ENCODE data around the gene UBASH3B. TPM values are rescaled to one million over a fixed set of nuclear protein-coding genes. Genes with fewer than 3 reads are reported as not detected.
A peak's percentile ranks its signal among the peaks of the same experiment; 100 is the strongest.
"Not testable (repeated sequence)": the region's sequence is repeated elsewhere in the genome, so short reads cannot be mapped to it uniquely, and the experiment has no call there.

Gene UBASH3B
- polyA plus RNA-seq, 2 donors, result 0.69 to 0.91 TPM

DNA sequence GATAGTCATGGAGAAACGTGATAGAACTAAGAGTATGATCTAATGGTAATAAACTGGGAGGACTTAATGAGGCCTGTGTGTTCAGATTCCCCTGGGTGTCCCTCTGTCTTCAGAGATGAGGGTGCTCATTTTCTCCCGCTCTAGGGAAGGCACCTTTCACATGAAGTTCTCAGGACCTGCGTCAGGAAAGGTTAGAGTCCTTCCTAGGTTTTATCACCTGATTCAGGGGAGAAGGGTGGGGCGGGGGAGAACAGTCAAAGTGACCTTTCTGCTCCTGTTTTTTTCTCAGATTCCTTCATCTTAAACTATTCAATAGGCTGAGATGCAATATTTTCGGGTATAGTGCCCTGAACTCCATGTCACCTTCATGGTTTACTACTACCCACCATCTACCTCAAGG, 160.4 kb downstream of the UBASH3B start:
- Histone ChIP-seq H3K27me3 (ENCODE audit: control insufficient read depth in 1 of 2, insufficient read depth in 2 of 2, low read length in 2 of 2) (no peaks in the 10 kb centered on the region), H3K9me3 (ENCODE audit: control insufficient read depth in 2 of 2, insufficient read depth in 1 of 2, low read depth in 1 of 2, low read length in 1 of 2) (no peaks in the 10 kb centered on the region), H3K4me3 (ENCODE audit: low read depth in 1 of 2, low read length in 2 of 2) (no peak overlapping the region), H3K4me1 (ENCODE audit: control insufficient read depth in 2 of 2, insufficient read depth in 2 of 2, low read length in 1 of 2) (no peaks in the 10 kb centered on the region), H3K36me3 (ENCODE audit: control insufficient read depth in 2 of 2, insufficient read depth in 2 of 2, low read length in 1 of 2) (no peaks in the 10 kb centered on the region), H3K27ac (ENCODE audit: low read depth in 2 of 2, low read length in 1 of 2) (no peak overlapping the region)
- WGBS, 2 donors, result 75 to 85% methylated on average over 5 of the region's 5 CpGs

DNA sequence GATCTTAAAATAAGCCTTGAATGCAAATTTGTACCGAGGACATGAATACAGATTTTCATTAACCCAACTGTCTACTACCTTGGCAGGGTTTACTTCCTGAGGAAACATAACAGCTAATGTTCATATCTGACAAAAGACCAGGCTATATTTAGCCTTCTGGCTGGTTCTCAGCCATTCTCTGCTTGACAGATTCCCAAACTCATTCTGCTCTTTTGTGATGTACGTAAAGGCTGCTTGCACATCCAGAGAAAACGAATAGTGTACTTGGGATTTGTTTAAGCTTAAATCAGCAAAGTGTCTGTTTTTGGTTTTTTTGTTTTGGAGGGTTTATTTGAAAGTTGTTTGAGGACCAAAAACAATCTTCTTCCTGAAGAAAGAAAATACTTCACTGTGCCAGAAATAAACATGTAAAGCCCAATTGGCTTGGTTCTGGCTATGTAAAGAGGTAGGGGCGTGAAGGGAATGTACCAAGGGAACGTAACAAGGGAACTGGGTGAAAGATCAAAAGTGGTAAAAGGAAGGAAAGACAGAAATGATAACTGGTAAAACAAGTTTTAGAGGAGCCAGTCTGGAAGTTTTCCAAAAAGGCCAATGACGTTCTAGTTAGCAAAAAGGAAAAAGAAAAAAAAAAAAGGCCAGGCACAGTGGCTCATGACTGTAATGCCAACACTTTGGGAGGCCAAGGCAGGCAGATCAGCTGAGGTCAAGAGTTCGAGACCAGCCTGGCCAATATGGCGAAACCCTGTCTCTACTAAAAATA, 161.4 kb downstream of the UBASH3B start:
- Histone ChIP-seq H3K36me3 (ENCODE audit: control insufficient read depth in 2 of 2, insufficient read depth in 2 of 2, low read length in 1 of 2) (no peaks in the 10 kb centered on the region), H3K9me3 (ENCODE audit: control insufficient read depth in 2 of 2, insufficient read depth in 1 of 2, low read depth in 1 of 2, low read length in 1 of 2) (no peaks in the 10 kb centered on the region), H3K27ac (ENCODE audit: low read depth in 2 of 2, low read length in 1 of 2) (peak overlapping the region; percentile 43 to 52), H3K4me3 (ENCODE audit: low read depth in 1 of 2, low read length in 2 of 2) (no peak overlapping the region), H3K27me3 (ENCODE audit: control insufficient read depth in 1 of 2, insufficient read depth in 2 of 2, low read length in 2 of 2) (no peaks in the 10 kb centered on the region), H3K4me1 (ENCODE audit: control insufficient read depth in 2 of 2, insufficient read depth in 2 of 2, low read length in 1 of 2) (no peaks in the 10 kb centered on the region)
- 33% methylated on average over 8 of the region's 8 CpGs for WGBS, 2 donors

DNA sequence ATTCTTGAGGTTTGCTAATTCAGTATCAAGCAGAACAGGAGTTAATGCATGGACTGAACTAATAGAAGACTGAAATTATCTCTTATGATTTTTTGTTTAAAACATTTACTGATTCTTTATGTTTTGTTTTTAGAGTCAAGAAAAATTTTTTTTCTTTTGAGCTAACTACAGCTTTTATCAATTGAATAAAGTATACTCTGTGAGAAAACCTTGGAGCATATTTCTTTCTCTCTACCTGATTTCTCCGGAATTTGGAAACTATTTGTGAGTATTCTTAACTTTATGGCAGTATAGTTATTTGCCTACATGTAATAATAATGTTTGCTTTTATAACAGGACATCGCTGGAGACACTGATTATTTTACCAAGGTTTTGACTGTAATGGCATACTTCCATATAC, 164.6 kb downstream of the UBASH3B start:
- Histone ChIP-seq H3K4me3 (ENCODE audit: low read depth in 1 of 2, low read length in 2 of 2) (no peak overlapping the region), H3K27ac (ENCODE audit: low read depth in 2 of 2, low read length in 1 of 2) (no peak overlapping the region), H3K36me3 (ENCODE audit: control insufficient read depth in 2 of 2, insufficient read depth in 2 of 2, low read length in 1 of 2) (no peaks in the 10 kb centered on the region), H3K4me1 (ENCODE audit: control insufficient read depth in 2 of 2, insufficient read depth in 2 of 2, low read length in 1 of 2) (no peaks in the 10 kb centered on the region), H3K9me3 (ENCODE audit: control insufficient read depth in 2 of 2, insufficient read depth in 1 of 2, low read depth in 1 of 2, low read length in 1 of 2) (no peaks in the 10 kb centered on the region), H3K27me3 (ENCODE audit: control insufficient read depth in 1 of 2, insufficient read depth in 2 of 2, low read length in 2 of 2) (no peaks in the 10 kb centered on the region)
- WGBS, 2 donors, result 66 to 95% methylated on average over 2 of the region's 2 CpGs

DNA sequence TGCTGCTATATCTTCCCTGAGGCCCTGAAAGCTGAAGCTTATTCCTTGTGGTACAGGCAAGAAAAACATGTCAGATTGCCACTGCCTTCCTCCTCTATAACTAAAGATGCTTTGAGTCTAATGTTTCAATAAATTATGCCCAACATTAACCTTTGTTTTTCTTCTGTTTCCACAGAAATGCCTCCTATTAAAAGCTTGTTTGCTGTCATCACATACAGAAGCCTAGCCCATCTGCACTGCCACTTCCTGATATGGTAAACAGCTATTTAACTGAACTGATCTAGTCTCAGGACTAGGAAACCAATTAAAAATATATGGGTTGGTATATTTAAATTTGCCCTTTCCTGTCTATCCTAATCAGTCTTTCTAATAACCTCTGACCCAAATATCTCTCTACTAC, 165.6 kb downstream of the UBASH3B start:
- Histone ChIP-seq H3K9me3 (ENCODE audit: control insufficient read depth in 2 of 2, insufficient read depth in 1 of 2, low read depth in 1 of 2, low read length in 1 of 2) (no peaks in the 10 kb centered on the region), H3K36me3 (ENCODE audit: control insufficient read depth in 2 of 2, insufficient read depth in 2 of 2, low read length in 1 of 2) (no peaks in the 10 kb centered on the region), H3K4me1 (ENCODE audit: control insufficient read depth in 2 of 2, insufficient read depth in 2 of 2, low read length in 1 of 2) (no peaks in the 10 kb centered on the region), H3K27ac (ENCODE audit: low read depth in 2 of 2, low read length in 1 of 2) (no peak overlapping the region), H3K4me3 (ENCODE audit: low read depth in 1 of 2, low read length in 2 of 2) (no peak overlapping the region), H3K27me3 (ENCODE audit: control insufficient read depth in 1 of 2, insufficient read depth in 2 of 2, low read length in 2 of 2) (no peaks in the 10 kb centered on the region)

- Histone ChIP-seq H3K9me3 (ENCODE audit: control insufficient read depth in 2 of 2, insufficient read depth in 1 of 2, low read depth in 1 of 2, low read length in 1 of 2) (no peaks in the 10 kb centered on the region), H3K27me3 (ENCODE audit: control insufficient read depth in 1 of 2, insufficient read depth in 2 of 2, low read length in 2 of 2) (no peaks in the 10 kb centered on the region), H3K4me1 (ENCODE audit: control insufficient read depth in 2 of 2, insufficient read depth in 2 of 2, low read length in 1 of 2) (no peaks in the 10 kb centered on the region), H3K27ac (ENCODE audit: low read depth in 2 of 2, low read length in 1 of 2) (no peak overlapping the region), H3K36me3 (ENCODE audit: control insufficient read depth in 2 of 2, insufficient read depth in 2 of 2, low read length in 1 of 2) (no peaks in the 10 kb centered on the region), H3K4me3 (ENCODE audit: low read depth in 1 of 2, low read length in 2 of 2) (no peak overlapping the region)
- WGBS, 2 donors, result 89 to 98% methylated on average over 1 of the region's 1 CpG
Measured at GRCh38 chr11:122822241-122822640, 166.7 kb downstream of the UBASH3B start.

- Histone ChIP-seq H3K4me3 (ENCODE audit: low read depth in 1 of 2, low read length in 2 of 2) (no peak overlapping the region), H3K27me3 (ENCODE audit: control insufficient read depth in 1 of 2, insufficient read depth in 2 of 2, low read length in 2 of 2) (no peaks in the 10 kb centered on the region), H3K4me1 (ENCODE audit: control insufficient read depth in 2 of 2, insufficient read depth in 2 of 2, low read length in 1 of 2) (no peaks in the 10 kb centered on the region), H3K27ac (ENCODE audit: low read depth in 2 of 2, low read length in 1 of 2) (no peak overlapping the region), H3K9me3 (ENCODE audit: control insufficient read depth in 2 of 2, insufficient read depth in 1 of 2, low read depth in 1 of 2, low read length in 1 of 2) (no peaks in the 10 kb centered on the region), H3K36me3 (ENCODE audit: control insufficient read depth in 2 of 2, insufficient read depth in 2 of 2, low read length in 1 of 2) (no peaks in the 10 kb centered on the region)
- WGBS, 2 donors, result 90 to 92% methylated on average over 4 of the region's 4 CpGs
Measured at GRCh38 chr11:122823564-122823963, 168.0 kb downstream of the UBASH3B start.

- H3K4me1 ChIP-seq (ENCODE audit: control insufficient read depth in 2 of 2, insufficient read depth in 2 of 2, low read length in 1 of 2); H3K4me3 ChIP-seq (ENCODE audit: low read depth in 1 of 2, low read length in 2 of 2): not testable (repeated sequence)
Measured at GRCh38 chr11:122829371-122829770, 173.8 kb downstream of the UBASH3B start.

DNA sequence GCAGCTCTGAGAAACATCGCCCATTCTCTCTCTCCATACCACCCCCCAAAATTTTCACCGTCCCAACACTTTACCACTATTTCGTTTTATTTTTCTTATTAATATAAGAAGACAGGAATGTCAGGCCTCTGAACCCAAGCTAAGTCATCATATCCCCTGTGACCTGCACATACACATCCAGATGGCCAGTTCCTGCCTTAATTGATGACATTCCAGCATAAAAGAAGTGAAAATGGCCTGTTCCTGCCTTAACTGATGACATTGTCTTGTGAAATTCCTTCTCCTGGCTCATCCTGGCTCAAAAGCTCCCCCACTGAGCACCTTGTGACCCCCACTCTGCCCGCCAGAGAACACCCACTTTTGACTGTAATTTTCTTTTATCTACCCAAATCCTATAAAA, 176.8 kb downstream of the UBASH3B start:
- H3K4me3 ChIP-seq (ENCODE audit: low read depth in 1 of 2, low read length in 2 of 2); H3K9me3 ChIP-seq (ENCODE audit: control insufficient read depth in 2 of 2, insufficient read depth in 1 of 2, low read depth in 1 of 2, low read length in 1 of 2); H3K4me1 ChIP-seq (ENCODE audit: control insufficient read depth in 2 of 2, insufficient read depth in 2 of 2, low read length in 1 of 2); H3K27me3 ChIP-seq (ENCODE audit: control insufficient read depth in 1 of 2, insufficient read depth in 2 of 2, low read length in 2 of 2); H3K36me3 ChIP-seq (ENCODE audit: control insufficient read depth in 2 of 2, insufficient read depth in 2 of 2, low read length in 1 of 2); H3K27ac ChIP-seq (ENCODE audit: low read depth in 2 of 2, low read length in 1 of 2): not testable (repeated sequence)
- 69 to 81% methylated on average over 4 of the region's 4 CpGs for WGBS, 2 donors

More at GRCh38 chr11:122829371-122829770, 173.8 kb downstream of the UBASH3B start:
- not testable (repeated sequence) for H3K27me3 ChIP-seq (ENCODE audit: control insufficient read depth in 1 of 2, insufficient read depth in 2 of 2, low read length in 2 of 2); H3K36me3 ChIP-seq (ENCODE audit: control insufficient read depth in 2 of 2, insufficient read depth in 2 of 2, low read length in 1 of 2); H3K9me3 ChIP-seq (ENCODE audit: control insufficient read depth in 2 of 2, insufficient read depth in 1 of 2, low read depth in 1 of 2, low read length in 1 of 2); H3K27ac ChIP-seq (ENCODE audit: low read depth in 2 of 2, low read length in 1 of 2)
- 86 to 92% methylated on average over 6 of the region's 6 CpGs for WGBS, 2 donors

DNA sequence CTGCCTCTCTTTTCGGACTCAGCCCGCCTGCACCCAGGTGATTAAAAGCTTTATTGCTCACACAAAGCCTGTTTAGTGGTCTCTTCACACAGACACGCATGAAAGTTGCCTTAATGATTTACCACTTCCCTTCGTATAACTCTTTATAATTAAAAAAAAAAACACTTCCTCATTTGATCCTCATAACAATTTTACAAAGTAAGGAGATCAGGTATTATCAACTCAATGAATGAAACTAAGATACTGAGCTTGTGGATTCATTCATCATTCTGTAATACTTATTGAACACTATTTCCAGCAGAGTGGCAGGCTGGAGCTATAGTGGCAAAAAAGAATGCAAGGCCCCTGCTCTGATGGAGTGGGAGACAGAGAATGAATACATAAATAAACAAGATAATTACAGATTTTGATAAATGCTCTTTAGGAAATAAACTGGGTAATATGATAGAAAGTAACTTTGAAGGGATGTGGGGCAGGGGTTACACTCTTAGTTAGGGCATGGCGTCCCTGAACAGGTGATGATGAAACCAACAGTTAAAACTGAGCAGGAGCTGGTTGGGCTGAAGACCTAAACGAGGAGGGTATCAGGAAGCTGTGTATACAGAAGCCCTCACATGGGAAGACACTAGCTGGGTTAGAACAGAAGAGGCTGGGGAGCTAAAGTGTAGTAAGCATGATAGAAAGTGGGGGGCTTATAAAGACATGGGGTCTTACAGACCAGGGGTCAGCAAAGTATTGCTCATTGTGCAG, 177.4 kb downstream of the UBASH3B start:
- no peaks in the 10 kb centered on the region for H3K27me3 ChIP-seq (ENCODE audit: control insufficient read depth in 1 of 2, insufficient read depth in 2 of 2, low read length in 2 of 2)
- WGBS, 2 donors, result 63 to 72% methylated on average over 6 of the region's 6 CpGs
- H3K4me3 ChIP-seq (ENCODE audit: low read depth in 1 of 2, low read length in 2 of 2), result no peak overlapping the region
- H3K9me3 ChIP-seq (ENCODE audit: control insufficient read depth in 2 of 2, insufficient read depth in 1 of 2, low read depth in 1 of 2, low read length in 1 of 2), result no peaks in the 10 kb centered on the region
- no peak overlapping the region for H3K27ac ChIP-seq (ENCODE audit: low read depth in 2 of 2, low read length in 1 of 2)
- H3K4me1 ChIP-seq (ENCODE audit: control insufficient read depth in 2 of 2, insufficient read depth in 2 of 2, low read length in 1 of 2), result no peaks in the 10 kb centered on the region
- no peaks in the 10 kb centered on the region for H3K36me3 ChIP-seq (ENCODE audit: control insufficient read depth in 2 of 2, insufficient read depth in 2 of 2, low read length in 1 of 2)

All from esophagus (tissue), 2 donors.